Measurements from ENCODE around the gene RSRP1. TPM values are rescaled to one million over a fixed set of nuclear protein-coding genes. Genes with fewer than 3 reads are reported as not detected.

RSRP1 gene
- total and polyA plus RNA-seq, 2 experiments from 2014 or later, result 91.4 to 93.7 TPM

DNA sequence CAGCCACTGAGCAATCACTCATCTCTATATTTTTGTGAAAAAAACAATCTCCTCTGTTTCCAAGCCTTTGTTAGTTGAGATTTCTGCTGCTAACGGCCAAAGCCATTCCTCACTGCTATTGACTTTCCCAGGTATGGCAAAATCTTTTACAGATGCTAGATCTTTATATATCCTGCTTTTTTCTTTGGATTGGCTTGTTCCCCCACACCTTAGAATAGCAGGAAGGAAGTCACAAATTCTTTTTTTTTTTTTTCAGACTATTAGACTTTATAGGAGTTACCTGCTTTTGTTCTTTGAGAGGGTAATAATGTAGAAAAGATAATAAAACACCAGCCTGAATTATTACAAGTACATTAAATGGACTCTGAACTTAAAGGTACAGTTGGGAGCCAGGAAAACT lies 39.2 kb downstream of the RSRP1 start:
- DNase-seq (ENCODE audit: low spot score), result no peak
- H3K4me2 ChIP-seq, result no peak overlapping the region
- H3K79me2 ChIP-seq (replicated peaks; ENCODE audit: insufficient read depth), result no peaks in the 10 kb centered on the region
- no peak overlapping the region for H3K4me3 Mint-ChIP-seq
- TF ChIP-seq EZH2 (IDR thresholded peaks at IDR 0.05; ENCODE audit: low read depth, unreplicated experiment) (no peak), ZNF114 (CRISPR knock-in tag; IDR thresholded peaks at IDR 0.05) (no peak), ZNF462 (CRISPR knock-in tag; IDR thresholded peaks at IDR 0.05) (no peak), JUNB (IDR thresholded peaks at IDR 0.05; ENCODE audit: unreplicated experiment) (no peak), EZH2phosphoT487 (IDR thresholded peaks at IDR 0.05; ENCODE audit: unreplicated experiment) (no peak), CREB1 (CRISPR knock-in tag; IDR thresholded peaks at IDR 0.05; ENCODE audit: low read depth) (no peak), POLR2AphosphoS5 (IDR thresholded peaks at IDR 0.05; ENCODE audit: low read depth) (no peak), STAT1 (IDR thresholded peaks at IDR 0.05; ENCODE audit: unreplicated experiment) (no peak), ZNF331 (CRISPR knock-in tag; IDR thresholded peaks at IDR 0.05; ENCODE audit: low read depth) (no peak), NANOG (IDR thresholded peaks at IDR 0.05; ENCODE audit: borderline replicate concordance) (no peak), ETS1 (IDR thresholded peaks at IDR 0.05) (no peak)
- TF ChIP-seq, protein P1, sequence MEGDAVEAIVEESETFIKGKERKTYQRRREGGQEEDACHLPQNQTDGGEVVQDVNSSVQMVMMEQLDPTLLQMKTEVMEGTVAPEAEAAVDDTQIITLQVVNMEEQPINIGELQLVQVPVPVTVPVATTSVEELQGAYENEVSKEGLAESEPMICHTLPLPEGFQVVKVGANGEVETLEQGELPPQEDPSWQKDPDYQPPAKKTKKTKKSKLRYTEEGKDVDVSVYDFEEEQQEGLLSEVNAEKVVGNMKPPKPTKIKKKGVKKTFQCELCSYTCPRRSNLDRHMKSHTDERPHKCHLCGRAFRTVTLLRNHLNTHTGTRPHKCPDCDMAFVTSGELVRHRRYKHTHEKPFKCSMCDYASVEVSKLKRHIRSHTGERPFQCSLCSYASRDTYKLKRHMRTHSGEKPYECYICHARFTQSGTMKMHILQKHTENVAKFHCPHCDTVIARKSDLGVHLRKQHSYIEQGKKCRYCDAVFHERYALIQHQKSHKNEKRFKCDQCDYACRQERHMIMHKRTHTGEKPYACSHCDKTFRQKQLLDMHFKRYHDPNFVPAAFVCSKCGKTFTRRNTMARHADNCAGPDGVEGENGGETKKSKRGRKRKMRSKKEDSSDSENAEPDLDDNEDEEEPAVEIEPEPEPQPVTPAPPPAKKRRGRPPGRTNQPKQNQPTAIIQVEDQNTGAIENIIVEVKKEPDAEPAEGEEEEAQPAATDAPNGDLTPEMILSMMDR (conservative IDR thresholded peaks at IDR 0.05; ENCODE audit: low read depth in 2 of 2), result no peak
- TF ChIP-seq, protein P2, sequence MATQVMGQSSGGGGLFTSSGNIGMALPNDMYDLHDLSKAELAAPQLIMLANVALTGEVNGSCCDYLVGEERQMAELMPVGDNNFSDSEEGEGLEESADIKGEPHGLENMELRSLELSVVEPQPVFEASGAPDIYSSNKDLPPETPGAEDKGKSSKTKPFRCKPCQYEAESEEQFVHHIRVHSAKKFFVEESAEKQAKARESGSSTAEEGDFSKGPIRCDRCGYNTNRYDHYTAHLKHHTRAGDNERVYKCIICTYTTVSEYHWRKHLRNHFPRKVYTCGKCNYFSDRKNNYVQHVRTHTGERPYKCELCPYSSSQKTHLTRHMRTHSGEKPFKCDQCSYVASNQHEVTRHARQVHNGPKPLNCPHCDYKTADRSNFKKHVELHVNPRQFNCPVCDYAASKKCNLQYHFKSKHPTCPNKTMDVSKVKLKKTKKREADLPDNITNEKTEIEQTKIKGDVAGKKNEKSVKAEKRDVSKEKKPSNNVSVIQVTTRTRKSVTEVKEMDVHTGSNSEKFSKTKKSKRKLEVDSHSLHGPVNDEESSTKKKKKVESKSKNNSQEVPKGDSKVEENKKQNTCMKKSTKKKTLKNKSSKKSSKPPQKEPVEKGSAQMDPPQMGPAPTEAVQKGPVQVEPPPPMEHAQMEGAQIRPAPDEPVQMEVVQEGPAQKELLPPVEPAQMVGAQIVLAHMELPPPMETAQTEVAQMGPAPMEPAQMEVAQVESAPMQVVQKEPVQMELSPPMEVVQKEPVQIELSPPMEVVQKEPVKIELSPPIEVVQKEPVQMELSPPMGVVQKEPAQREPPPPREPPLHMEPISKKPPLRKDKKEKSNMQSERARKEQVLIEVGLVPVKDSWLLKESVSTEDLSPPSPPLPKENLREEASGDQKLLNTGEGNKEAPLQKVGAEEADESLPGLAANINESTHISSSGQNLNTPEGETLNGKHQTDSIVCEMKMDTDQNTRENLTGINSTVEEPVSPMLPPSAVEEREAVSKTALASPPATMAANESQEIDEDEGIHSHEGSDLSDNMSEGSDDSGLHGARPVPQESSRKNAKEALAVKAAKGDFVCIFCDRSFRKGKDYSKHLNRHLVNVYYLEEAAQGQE (IDR thresholded peaks at IDR 0.05; ENCODE audit: unreplicated experiment), result no peak
- H3K9me3 Mint-ChIP-seq, result no peaks in the 10 kb centered on the region
- H3K4me3 ChIP-seq, result no peak overlapping the region
- H3K4me1 ChIP-seq (ENCODE audit: insufficient read depth), result peaks cover 3% of the 10 kb centered on the region; the same call in 1 of the 2 replicates
- no peaks in the 10 kb centered on the region for H4K20me1 ChIP-seq (replicated peaks; ENCODE audit: insufficient read depth)
- H3K36me3 ChIP-seq (ENCODE audit: insufficient read depth), result no peaks in the 10 kb centered on the region
- H3K27me3 ChIP-seq (ENCODE audit: insufficient read depth), result no peaks in the 10 kb centered on the region
- ATAC-seq, result no peak
- no peak overlapping the region for H2AFZ ChIP-seq
- no peak overlapping the region for H3K27ac ChIP-seq (ENCODE audit: low read depth)
- no peaks in the 10 kb centered on the region for H3K9me2 ChIP-seq (ENCODE audit: insufficient read depth)
- no peaks in the 10 kb centered on the region for H3F3A ChIP-seq (replicated peaks; ENCODE audit: low read depth)
- H3K27ac Mint-ChIP-seq, result no peak overlapping the region
- no peaks in the 10 kb centered on the region for H3K36me3 Mint-ChIP-seq (ENCODE audit: low read depth)
- H3K4me1 Mint-ChIP-seq, result peaks cover 5% of the 10 kb centered on the region
- H3K27me3 Mint-ChIP-seq (ENCODE audit: insufficient read depth, low read depth, poor library complexity), result peaks cover 7% of the 10 kb centered on the region
